IPS-NIHi11 (cell line): ENCODE measurements around the gene CD52.

ENCODE experiments used
- DNase-seq: peaks from one replicate; pipeline ENCODE4 v3.0.0; 2012; ENCODE audit warnings: mixed read lengths, low spot score

CD52 gene

GRCh38 chr1:26335774-26336476, 18.2 kb downstream of the CD52 start:
- peak; percentile 61 for DNase-seq

GRCh38 chr1:26336477-26337205, 18.9 kb downstream of the CD52 start:
- peak; percentile 99 for DNase-seq

GRCh38 chr1:26337206-26337535, 19.4 kb downstream of the CD52 start:
- no peak for DNase-seq

- DNase-seq = no peak
These were observed 19.9 kb downstream of the CD52 start for GRCh38 chr1:26337625-26338024.

- DNase-seq = no peak
These were observed 20.9 kb downstream of the CD52 start for GRCh38 chr1:26338670-26339069.

- no peak for DNase-seq
These were observed 22.3 kb downstream of the CD52 start for GRCh38 chr1:26340047-26340481.

GRCh38 chr1:26344147-26344920, 26.6 kb downstream of the CD52 start:
- DNase-seq = no peak

- DNase-seq = no peak
These were observed 28.0 kb downstream of the CD52 start for GRCh38 chr1:26345718-26346117.

- no peak for DNase-seq
These were observed 28.7 kb downstream of the CD52 start for GRCh38 chr1:26346274-26347033.

- no peak for DNase-seq
These were observed 31.6 kb downstream of the CD52 start for GRCh38 chr1:26349188-26349876.

GRCh38 chr1:26349877-26350244, 32.1 kb downstream of the CD52 start:
- no peak for DNase-seq

- DNase-seq = no peak
These were observed 32.6 kb downstream of the CD52 start for GRCh38 chr1:26350343-26350700.

- no peak for DNase-seq
These were observed 33.2 kb downstream of the CD52 start for GRCh38 chr1:26350701-26351589.

- no peak for DNase-seq
These were observed 34.0 kb downstream of the CD52 start for GRCh38 chr1:26351590-26352337.

- DNase-seq = no peak
These were observed 34.6 kb downstream of the CD52 start for GRCh38 chr1:26352338-26352679.

- DNase-seq = no peak
These were observed 35.6 kb downstream of the CD52 start for GRCh38 chr1:26353210-26353859.

GRCh38 chr1:26353976-26354820, 36.4 kb downstream of the CD52 start, which contains the start of gene CRYBG2:
TSS of gene CRYBG2 (minus strand) at chr1:26354130. CDS start at chr1:26346657, 7,473 bp downstream.
- DNase-seq = peak; percentile 51

- DNase-seq = no peak
These were observed 37.2 kb downstream of the CD52 start for GRCh38 chr1:26354972-26355371.
